Measurements from ENCODE around the gene NATD1. TPM values are rescaled to one million over a fixed set of nuclear protein-coding genes. Genes with fewer than 3 reads are reported as not detected.
A peak's percentile ranks its signal among the peaks of the same experiment; 100 is the strongest.

The NATD1 gene
- polyA plus RNA-seq, 1 donor from 2014 or later = 0.45 TPM

DNA sequence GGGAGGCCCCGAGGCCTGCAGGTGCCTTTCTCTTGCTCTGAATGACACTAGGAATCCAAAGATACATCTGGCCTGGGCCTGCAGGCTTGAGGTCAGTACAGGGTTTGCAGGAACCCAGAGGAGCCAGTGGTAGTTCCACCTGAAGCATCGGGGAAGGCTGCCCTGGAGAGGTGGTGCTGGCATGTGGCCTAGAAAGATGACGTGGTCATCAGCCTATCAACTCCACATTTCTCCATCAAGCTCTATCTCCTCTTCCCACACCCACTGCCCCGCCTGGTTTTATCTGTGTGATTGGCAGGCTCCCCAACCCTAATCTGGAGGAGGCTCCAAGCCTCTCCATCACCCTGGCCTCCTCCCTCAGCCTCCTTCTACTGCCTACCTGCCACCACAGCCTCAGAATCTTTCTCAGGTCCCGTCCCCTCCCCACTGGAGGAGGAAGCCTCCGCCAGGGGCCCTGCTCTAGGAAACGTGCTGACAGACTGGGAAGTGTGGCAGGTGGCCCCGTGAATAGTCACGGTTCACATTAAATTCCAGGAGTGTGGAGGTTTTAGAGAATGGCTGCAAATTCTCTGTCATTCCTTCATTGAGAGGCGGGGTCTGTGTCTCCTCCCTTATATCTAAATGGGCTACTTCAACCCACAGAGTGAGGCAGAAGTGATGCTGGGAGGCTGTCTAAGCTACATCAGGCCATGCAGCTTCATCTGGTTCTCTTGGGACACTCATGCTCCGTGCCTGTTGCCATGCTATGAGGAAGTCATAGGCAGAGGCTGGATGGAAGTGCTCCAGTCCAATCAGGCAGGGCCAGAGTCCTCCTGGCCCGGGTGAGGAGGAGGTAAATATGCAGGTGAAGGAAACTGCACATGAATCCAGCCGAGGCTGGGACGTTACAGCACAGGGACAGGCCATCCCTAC lies 19.9 kb upstream of the NATD1 start:
- Mint-ChIP-seq H3K36me3 (no peaks in the 10 kb centered on the region), H3K4me3 (peak overlapping the region in 1 of 4 donors; percentile 56), H3K4me1 (peaks cover 11 to 22% (median 16%) of the 10 kb centered on the region in 3 donors), H3K27ac (peak overlapping the region in 1 of 3 donors; percentile 76), H3K27me3 (no peaks in the 10 kb centered on the region), H3K9me3 (no peaks in the 10 kb centered on the region)

DNA sequence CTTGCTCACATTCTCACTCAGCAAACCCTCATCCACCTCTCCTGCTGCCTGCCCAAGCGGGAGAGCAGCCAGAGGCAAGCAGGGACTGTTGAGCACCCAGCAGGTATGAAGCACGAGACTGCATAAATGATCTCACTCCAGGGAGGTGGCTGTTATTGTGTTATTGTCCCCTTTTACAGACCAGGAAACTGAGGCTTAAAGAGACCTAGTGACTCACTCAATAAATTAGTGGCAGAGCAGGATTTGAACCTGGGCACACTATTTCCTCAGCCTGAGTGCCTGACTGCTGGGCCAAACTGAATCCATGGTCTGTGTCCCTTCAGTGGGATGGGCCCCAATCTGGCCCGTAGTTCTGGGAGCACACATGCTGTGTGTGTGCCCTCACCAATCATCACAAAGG lies 19.0 kb upstream of the NATD1 start:
- H3K27me3 Mint-ChIP-seq = no peaks in the 10 kb centered on the region
- no peaks in the 10 kb centered on the region for H3K9me3 Mint-ChIP-seq
- no peaks in the 10 kb centered on the region for H3K36me3 Mint-ChIP-seq
- peak overlapping the region in 1 of 3 donors; percentile 39 for H3K27ac Mint-ChIP-seq
- H3K4me1 Mint-ChIP-seq = peaks cover 16 to 27% (median 16%) of the 10 kb centered on the region in 3 donors
- no peak overlapping the region for H3K4me3 Mint-ChIP-seq

DNA sequence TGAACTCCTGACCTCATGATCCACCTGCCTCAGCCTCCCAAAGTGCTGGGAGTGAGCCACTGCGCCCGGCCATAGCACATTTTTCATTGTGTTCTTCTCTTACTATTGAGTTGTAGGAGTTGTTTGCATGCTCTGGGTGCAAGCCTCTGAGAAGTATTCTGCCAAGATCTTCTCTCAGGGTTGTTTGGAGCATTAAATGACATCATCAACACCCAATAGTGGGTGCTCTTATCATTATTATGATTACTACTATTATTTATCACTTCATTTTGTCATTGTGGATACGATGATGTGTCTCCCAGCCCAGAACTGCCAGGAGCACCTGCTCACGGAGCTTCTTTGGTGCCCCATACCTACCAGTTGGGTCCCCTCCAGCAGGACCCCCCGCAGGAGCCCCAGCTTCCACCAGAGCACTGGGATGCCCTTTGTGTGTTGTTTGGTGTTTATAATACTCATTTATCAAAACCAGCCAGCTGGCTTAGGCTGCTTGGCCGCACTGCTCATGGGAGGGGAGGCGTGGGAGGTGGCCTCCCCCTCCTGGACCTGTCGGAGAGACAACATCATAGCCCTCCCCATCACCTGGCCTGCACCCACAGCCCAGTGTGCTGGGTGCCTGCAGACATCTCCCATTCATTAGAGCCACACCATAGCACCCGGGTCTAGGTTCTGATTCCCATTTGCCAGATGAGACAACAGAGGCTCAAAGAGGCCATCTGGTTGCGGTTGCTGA lies 18.4 kb upstream of the NATD1 start:
- peak overlapping the region in 1 of 3 donors; percentile 39 for H3K27ac Mint-ChIP-seq
- no peak overlapping the region for H3K4me3 Mint-ChIP-seq
- no peaks in the 10 kb centered on the region for H3K27me3 Mint-ChIP-seq

DNA sequence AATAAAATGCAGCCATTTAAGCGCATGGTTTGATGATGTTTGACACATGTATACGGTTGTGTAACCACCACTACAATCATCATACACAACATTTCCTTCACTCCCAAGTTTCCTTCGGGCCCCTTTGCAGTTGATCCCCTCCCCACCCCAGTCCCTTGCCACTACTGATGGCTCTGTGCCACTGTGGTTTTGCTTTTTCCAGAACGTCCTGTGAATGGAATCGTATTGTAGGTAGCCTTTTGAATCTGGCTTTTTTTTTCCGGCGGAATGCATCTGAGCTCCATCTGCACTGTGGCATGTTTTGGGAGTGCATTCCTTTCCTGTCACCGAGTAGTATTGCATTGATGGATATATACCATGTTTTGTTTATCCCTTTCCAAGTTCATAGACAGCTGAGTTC lies 16.2 kb upstream of the NATD1 start:
- Mint-ChIP-seq H3K4me1 (peaks cover 10 to 17% (median 13%) of the 10 kb centered on the region in 3 donors), H3K9me3 (no peaks in the 10 kb centered on the region), H3K36me3 (no peaks in the 10 kb centered on the region), H3K27ac (peak overlapping the region in 2 of 3 donors; percentile 73 to 76), H3K4me3 (peak overlapping the region in 1 of 4 donors; percentile 32), H3K27me3 (no peaks in the 10 kb centered on the region)

More for the DNA sequence above, 18.4 kb upstream of the NATD1 start:
- H3K4me1 Mint-ChIP-seq = peaks cover 16 to 28% (median 16%) of the 10 kb centered on the region in 3 donors
- H3K9me3 Mint-ChIP-seq = no peaks in the 10 kb centered on the region
- H3K36me3 Mint-ChIP-seq = no peaks in the 10 kb centered on the region

DNA sequence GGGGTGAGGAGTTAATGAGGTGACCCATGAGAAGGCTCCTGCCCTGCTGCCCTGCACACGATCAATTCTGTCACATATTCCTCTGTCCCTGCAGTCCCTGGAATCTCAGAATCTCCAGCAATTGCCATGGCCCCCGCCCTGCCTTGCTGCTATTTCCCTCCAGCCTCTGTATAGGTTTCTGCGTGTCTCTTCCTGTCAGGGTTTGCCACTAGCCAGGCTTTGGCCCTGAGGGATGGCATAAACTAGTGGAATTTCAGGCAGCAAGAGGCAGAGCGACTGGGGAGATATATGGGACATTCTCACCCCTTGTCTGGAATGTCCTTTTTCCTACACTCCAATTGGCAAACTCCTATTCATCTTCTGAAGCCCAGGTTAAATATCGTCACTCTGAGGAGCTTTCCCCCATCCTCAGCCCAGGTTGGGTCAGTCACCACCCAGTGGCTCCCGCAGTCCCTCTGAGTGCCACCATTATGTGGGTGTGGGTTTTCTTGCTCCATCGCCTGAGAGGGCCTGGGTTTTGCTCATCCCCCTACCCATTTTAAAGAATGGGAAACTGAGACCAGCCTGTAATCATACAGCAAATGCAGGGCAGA lies 15.5 kb upstream of the NATD1 start:
- H3K36me3 Mint-ChIP-seq = no peaks in the 10 kb centered on the region
- no peaks in the 10 kb centered on the region for H3K9me3 Mint-ChIP-seq
- no peaks in the 10 kb centered on the region for H3K27me3 Mint-ChIP-seq
- peaks cover 10 to 17% (median 13%) of the 10 kb centered on the region in 3 donors for H3K4me1 Mint-ChIP-seq
- H3K27ac Mint-ChIP-seq = peak overlapping the region; percentile 73 to 85 (median 73)
- H3K4me3 Mint-ChIP-seq = peak overlapping the region in 2 of 4 donors; percentile 28 to 73

DNA sequence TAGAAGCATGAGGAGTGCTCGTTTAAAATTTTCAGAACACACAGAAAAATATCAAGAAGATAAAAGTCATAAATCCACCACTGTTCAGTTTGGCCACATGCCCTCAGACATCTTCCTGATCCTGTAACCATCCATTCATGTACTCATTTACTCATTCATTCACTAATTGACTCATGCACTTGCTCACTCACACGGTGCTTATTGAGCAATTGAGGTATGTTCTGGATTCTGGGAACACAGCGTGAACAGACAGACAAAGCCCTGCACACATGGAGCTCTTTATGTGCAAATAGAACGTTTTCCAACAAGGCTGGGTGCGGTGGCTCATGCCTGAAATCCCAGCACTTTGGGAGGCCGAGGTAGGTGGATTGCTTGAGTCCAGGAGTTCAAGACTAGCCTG lies 10.2 kb upstream of the NATD1 start:
- Mint-ChIP-seq H3K27ac (no peak overlapping the region), H3K4me3 (no peak overlapping the region), H3K9me3 (no peaks in the 10 kb centered on the region), H3K27me3 (no peaks in the 10 kb centered on the region), H3K36me3 (no peaks in the 10 kb centered on the region), H3K4me1 (peaks cover 7 to 9% (median 8%) of the 10 kb centered on the region in 3 donors)

DNA sequence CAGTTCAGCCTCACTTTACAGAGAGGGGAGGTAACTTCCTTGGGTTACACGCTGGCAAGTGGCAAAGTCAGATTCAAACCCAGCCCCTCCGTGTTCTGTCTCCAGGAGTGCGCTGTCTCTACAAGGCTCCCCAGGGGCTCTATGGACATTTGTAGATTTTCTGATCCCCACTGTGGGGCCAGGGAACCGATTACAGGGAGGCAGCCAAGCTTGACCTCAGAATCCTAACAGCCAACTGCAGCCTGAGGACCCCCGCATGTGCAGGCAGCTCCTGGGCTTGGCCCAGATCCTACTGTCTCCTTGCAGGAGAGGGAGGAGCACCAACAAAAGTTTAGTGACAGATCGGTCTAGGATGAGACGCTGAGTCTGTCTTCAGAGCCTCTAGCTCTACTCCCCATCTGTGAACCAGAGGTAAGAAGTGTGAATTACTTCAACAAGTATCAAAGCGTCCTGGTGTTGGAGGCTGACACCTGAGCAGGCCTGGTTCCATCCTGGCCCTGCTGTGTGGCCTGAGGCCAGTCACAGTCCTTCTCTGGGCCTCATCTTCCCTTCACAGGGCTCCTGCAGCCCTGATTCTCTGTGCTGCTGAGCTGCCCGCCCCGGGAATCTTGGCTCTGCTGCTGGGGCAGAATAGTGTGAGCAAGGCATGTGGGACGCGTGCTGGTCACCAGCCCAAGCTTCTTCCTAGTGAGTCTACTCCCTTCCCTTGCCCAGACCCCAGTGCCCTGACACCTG lies 9.2 kb upstream of the NATD1 start:
- Mint-ChIP-seq H3K27me3 (peaks cover 3% of the 10 kb centered on the region), H3K4me1 (peaks cover 3 to 6% (median 6%) of the 10 kb centered on the region in 3 donors), H3K27ac (no peak overlapping the region), H3K36me3 (no peaks in the 10 kb centered on the region), H3K4me3 (no peak overlapping the region), H3K9me3 (no peaks in the 10 kb centered on the region)

DNA sequence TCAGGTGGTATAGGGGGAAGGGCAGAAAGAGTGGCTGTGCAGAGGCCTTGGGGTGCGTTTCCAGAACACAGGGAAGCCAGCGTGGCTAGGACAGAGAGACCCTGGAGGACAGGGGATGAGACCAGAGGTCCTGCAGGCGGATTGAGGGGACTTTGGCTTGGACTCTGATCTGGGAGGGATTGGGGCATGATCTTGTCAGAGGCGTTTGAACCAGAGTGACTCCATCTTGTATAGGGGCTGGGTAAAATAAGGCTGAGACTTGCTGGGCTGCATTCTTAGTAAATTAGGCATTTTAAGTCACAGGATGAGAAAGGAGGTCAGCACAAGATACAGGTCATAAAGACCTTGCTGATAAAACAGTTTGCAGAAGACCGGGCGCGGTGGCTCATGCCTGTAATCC lies 5.4 kb upstream of the NATD1 start:
- no peaks in the 10 kb centered on the region for H3K36me3 Mint-ChIP-seq
- H3K27ac Mint-ChIP-seq = no peak overlapping the region

DNA sequence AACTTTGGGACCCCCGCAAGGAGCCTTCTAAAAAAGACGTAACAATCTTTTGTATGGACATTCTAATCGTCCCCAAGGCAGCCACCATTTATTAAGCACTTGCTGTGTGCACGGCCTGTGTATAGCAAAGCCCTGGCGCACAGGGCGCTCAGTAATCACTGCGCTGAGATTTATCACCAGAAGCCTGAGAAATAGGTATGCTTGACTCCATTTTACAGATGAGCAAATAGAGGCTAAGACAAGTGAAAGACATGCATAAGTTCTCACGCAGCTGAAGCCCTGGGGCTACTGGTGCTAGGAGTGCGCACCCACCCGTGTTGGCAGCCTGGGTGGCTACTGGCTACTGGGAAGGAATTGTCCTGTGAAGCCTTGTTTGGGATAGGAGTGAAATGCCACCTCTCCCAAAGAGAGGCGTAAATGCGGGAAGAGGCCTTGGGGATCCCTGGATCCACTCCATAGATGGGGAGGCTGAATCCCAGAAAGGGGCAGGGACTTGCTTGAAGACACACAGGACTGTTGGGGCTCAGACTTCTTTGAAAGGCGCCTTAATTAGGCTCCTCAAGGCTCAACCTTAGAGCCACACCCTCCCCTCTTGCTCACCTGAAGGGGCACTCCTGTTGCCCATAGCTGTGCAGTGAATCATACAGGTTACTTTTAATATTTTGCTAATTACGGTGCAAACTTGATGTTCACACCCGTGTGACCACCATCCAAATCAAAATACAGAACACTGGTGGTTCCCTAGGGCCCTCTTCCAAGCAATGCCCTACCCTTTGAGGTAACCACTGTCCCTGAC lies 634 bp upstream of the NATD1 start:
- peak overlapping the region; percentile 92 to 93 (median 93) for H3K27ac Mint-ChIP-seq
- peaks cover 3% of the 10 kb centered on the region for H3K27me3 Mint-ChIP-seq
- peak overlapping the region; percentile 87 to 96 (median 95) for H3K4me3 Mint-ChIP-seq
- H3K4me1 Mint-ChIP-seq = peaks cover 10 to 21% (median 10%) of the 10 kb centered on the region in 3 donors
- no peaks in the 10 kb centered on the region for H3K9me3 Mint-ChIP-seq
- no peaks in the 10 kb centered on the region for H3K36me3 Mint-ChIP-seq

More for the DNA sequence above, 5.4 kb upstream of the NATD1 start:
- Mint-ChIP-seq H3K27me3 (peaks cover 3% of the 10 kb centered on the region), H3K9me3 (no peaks in the 10 kb centered on the region), H3K4me3 (no peak overlapping the region), H3K4me1 (peaks cover 4 to 6% (median 4%) of the 10 kb centered on the region in 3 donors)

DNA sequence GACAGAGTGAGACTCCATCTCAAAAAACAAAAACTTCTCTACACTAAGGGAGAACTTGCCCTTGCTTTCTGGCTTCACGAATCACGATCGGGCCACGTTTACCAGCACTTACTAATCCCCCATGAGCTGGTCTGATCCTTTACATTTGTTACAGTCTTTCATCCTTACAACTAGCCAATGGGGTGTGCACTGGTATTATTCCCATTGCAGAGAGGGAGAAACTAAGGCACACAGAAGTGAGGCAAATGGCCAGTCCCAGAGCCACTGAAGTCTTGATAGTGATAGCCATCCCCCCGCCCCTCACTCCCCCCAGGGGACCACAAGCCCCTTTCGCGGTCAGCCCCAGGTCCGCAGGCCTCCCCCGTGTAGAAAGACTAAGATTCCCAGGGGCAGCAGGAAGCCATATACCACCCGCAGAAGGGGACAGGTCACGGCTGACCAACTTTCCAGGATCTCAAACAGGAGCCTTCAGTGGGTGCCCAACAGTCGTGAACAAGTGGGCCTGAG lies 868 bp downstream of the NATD1 start:
- H3K27me3 Mint-ChIP-seq = no peaks in the 10 kb centered on the region
- no peaks in the 10 kb centered on the region for H3K9me3 Mint-ChIP-seq
- H3K4me1 Mint-ChIP-seq = peaks cover 4 to 18% (median 6%) of the 10 kb centered on the region in 3 donors
- H3K4me3 Mint-ChIP-seq = peak overlapping the region; percentile 75 to 95 (median 86)
- no peaks in the 10 kb centered on the region for H3K36me3 Mint-ChIP-seq
- peak overlapping the region in 1 of 3 donors; percentile 82 for H3K27ac Mint-ChIP-seq

DNA sequence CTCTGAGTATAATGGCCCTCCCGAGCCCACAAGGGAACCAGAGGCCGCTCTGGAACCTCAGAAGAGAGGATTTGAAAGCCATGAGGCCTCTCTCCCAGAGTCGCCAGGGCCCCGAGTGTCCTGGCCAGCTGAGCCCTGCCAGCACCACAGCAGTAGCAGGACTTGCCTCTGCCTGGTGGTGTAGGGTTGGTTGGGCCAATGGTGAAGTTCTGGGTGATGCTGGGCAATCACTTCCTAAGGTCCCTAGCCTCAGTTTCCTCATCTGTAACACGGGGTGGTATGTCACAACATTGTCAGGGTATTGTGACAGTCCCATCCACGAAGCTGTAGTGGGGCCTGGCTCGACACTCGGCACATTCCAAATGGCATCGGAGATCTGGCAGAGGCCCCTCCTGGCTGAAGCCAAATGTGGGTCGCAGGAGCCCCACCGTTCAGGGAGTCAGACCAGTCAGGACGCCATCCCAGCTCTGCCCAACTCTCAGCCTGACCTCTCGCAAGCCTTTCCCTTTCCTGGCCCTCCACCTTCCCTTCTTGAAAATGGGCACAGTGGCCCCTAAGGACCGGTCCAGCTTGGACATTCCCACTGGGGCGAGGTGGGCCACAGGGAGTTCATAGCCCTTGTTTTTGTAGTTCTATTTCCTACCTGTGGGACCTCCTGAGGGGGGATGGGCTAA lies 1.7 kb downstream of the NATD1 start:
- no peaks in the 10 kb centered on the region for H3K9me3 Mint-ChIP-seq
- H3K4me3 Mint-ChIP-seq = peak overlapping the region in 3 of 4 donors; percentile 12 to 83 (median 32)
- peaks cover 4 to 18% (median 6%) of the 10 kb centered on the region in 3 donors for H3K4me1 Mint-ChIP-seq
- no peaks in the 10 kb centered on the region for H3K36me3 Mint-ChIP-seq
- peaks cover 3% of the 10 kb centered on the region for H3K27me3 Mint-ChIP-seq
- H3K27ac Mint-ChIP-seq = peak overlapping the region in 1 of 3 donors; percentile 82

DNA sequence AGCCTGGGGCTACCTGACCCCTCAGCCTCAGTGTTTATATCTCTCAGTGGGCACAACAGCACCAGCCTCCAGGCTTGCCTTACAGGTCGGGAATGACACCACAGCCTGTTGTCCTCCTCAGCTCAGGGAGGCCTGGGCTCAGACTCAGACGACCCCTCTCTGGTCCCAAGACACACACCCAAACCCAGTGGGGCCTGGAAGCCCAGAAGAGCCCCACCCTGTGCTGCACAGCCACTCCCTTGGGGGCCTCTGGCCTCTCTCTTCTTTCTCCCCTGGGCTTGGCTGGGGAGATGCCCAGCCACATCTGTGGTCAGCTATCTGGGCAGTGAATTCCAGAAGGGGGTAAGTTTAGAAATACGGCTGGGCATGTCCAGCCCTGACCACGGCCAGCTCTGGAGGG lies 2.4 kb downstream of the NATD1 start:
- Mint-ChIP-seq H3K4me1 (peaks cover 4 to 18% (median 6%) of the 10 kb centered on the region in 3 donors), H3K4me3 (peak overlapping the region in 1 of 4 donors; percentile 83), H3K9me3 (no peaks in the 10 kb centered on the region)

More for the DNA sequence above, 2.4 kb downstream of the NATD1 start:
- H3K36me3 Mint-ChIP-seq = no peaks in the 10 kb centered on the region
- peak overlapping the region in 1 of 3 donors; percentile 57 for H3K27ac Mint-ChIP-seq
- H3K27me3 Mint-ChIP-seq = peaks cover 3% of the 10 kb centered on the region

Measured in IgD-negative memory B cell (primary cell).